Activated CD8-positive, alpha-beta T cell treated with anti-CD3 and anti-CD28 coated beads for 36 hours (primary cell): ENCODE results near the gene DNMBP. TPM values are rescaled to one million over a fixed set of nuclear protein-coding genes. Genes with fewer than 3 reads are reported as not detected.
A peak's percentile ranks its signal among the peaks of the same experiment; 100 is the strongest.

Experiments
- ATAC-seq: fragments of 200-7000 bp; cut with Tn5 transposase; one replicate; pipeline ENCODE4 v1.10.0; 2021; ENCODE audit warnings: mild to moderate bottlenecking, moderate library complexity
- CTCF ChIA-PET: fragments of 350-600 bp; sonication (Branson Sonifier 250); formaldehyde crosslinking; loops from one replicate; lab custom pipeline; 2021; ENCODE audit warnings: antibody characterized with exemption; lab: Charles Lee
- POLR2A ChIA-PET: fragments of 350-600 bp; sonication (Branson Sonifier 250); formaldehyde crosslinking; loops from one replicate; lab custom pipeline; 2021; ENCODE audit warnings: antibody characterized with exemption; lab: Charles Lee
- DNase-seq: peaks from one replicate; pipeline ENCODE4 v3.0.0-alpha.2; 2020
- H3K27ac Mint-ChIP-seq: one replicate; pipeline ENCODE4 v1.8.0; 2021; ENCODE audit warnings: mild to moderate bottlenecking, mixed read lengths
- H3K27me3 Mint-ChIP-seq: one replicate; pipeline ENCODE4 v1.8.0; 2021; ENCODE audit warnings: mixed read lengths
- H3K36me3 Mint-ChIP-seq: one replicate; pipeline ENCODE4 v1.8.0; 2021; ENCODE audit warnings: low read depth, mixed read lengths
- H3K4me1 Mint-ChIP-seq: one replicate; pipeline ENCODE4 v1.8.0; 2021; ENCODE audit warnings: low read depth, mixed read lengths
- H3K4me3 Mint-ChIP-seq: one replicate; pipeline ENCODE4 v1.8.0; 2021; ENCODE audit warnings: mild to moderate bottlenecking, moderate library complexity, mixed read lengths
- H3K9me3 Mint-ChIP-seq: one replicate; pipeline ENCODE4 v1.8.0; 2021; ENCODE audit warnings: mixed read lengths
- intact Hi-C: fragments of 100-400 bp; cut with micrococcal nuclease; formaldehyde crosslinking; loops from one replicate; pipeline ENCODE4 v1.10.0; 2022
- total RNA-seq, 2 experiments: library from RNA; stranded (reverse); gene quantifications; one replicate each; pipeline ENCODE4 v1.2.3, GENCODE V29; 2021
- TF ChIP-seq, protein P1 (sequence below): fragments of 200-600 bp; IDR thresholded peaks from one replicate; pipeline ENCODE4 v1.8.0; 2022; ENCODE audit warnings: antibody characterized with exemption, mild to moderate bottlenecking

The DNMBP gene
- 1 to 10 TPM; 2.6 to 2.9 TPM for total RNA-seq

GRCh38 chr10:100009793-100010676, at the start of gene DNMBP:
TSS of gene DNMBP (minus strand) at chr10:100009947. CDS start at chr10:99972124, 37,823 bp downstream.
- Mint-ChIP-seq H3K36me3 (no peaks in the 10 kb centered on the region), H3K27ac (no peak within 1 kb of the TSS), H3K27me3 (no peaks in the 10 kb centered on the region), H3K9me3 (no peaks in the 10 kb centered on the region), H3K4me1 (peaks cover 46% of the 10 kb centered on the region), H3K4me3 (peak within 1 kb of the TSS; percentile 82)
- TF ChIP-seq, protein P1, sequence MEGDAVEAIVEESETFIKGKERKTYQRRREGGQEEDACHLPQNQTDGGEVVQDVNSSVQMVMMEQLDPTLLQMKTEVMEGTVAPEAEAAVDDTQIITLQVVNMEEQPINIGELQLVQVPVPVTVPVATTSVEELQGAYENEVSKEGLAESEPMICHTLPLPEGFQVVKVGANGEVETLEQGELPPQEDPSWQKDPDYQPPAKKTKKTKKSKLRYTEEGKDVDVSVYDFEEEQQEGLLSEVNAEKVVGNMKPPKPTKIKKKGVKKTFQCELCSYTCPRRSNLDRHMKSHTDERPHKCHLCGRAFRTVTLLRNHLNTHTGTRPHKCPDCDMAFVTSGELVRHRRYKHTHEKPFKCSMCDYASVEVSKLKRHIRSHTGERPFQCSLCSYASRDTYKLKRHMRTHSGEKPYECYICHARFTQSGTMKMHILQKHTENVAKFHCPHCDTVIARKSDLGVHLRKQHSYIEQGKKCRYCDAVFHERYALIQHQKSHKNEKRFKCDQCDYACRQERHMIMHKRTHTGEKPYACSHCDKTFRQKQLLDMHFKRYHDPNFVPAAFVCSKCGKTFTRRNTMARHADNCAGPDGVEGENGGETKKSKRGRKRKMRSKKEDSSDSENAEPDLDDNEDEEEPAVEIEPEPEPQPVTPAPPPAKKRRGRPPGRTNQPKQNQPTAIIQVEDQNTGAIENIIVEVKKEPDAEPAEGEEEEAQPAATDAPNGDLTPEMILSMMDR, result peak; percentile 73
- DNase-seq (peak; percentile 87), ATAC-seq (peak; percentile 92)
- CTCF ChIA-PET, result interaction anchor here (0.6 to 6.4 kb wide), 34 partner anchors 9 to 277 kb away, joined by 3 to 83 read pairs (median 4); no protein-coding TSS in a partner anchor
- POLR2A ChIA-PET, result interaction anchor here (0.9 to 1.5 kb wide), 2 partner anchors 10 to 16 kb away, joined by 4 to 5 read pairs; no protein-coding TSS in a partner anchor
- intact Hi-C loops, result loop anchor here (10.0 kb wide), 1 partner anchor 165 kb away; no protein-coding TSS in a partner anchor

GRCh38 chr10:100057948-100058347, 48.2 kb upstream of the DNMBP start:
- no peaks in the 10 kb centered on the region for H3K4me1 Mint-ChIP-seq
- H3K4me3 Mint-ChIP-seq, result no peak overlapping the region
- intact Hi-C loops, result no loop called here
- no peaks in the 10 kb centered on the region for H3K9me3 Mint-ChIP-seq
- H3K27ac Mint-ChIP-seq, result no peak overlapping the region
- peaks cover 11% of the 10 kb centered on the region for H3K27me3 Mint-ChIP-seq
- DNase-seq (no peak), ATAC-seq (no peak)
- TF ChIP-seq, protein P1, result no peak
- ChIA-PET POLR2A (no interaction called here), CTCF (interaction anchor here (1.4 kb wide), 1 partner anchor 12 kb away, joined by 4 read pairs; no protein-coding TSS in a partner anchor)
- H3K36me3 Mint-ChIP-seq, result no peaks in the 10 kb centered on the region

- H3K4me3 Mint-ChIP-seq, result no peak overlapping the region
- CTCF ChIA-PET, result interaction anchor here (2.3 to 3.7 kb wide), 2 partner anchors 8 to 208 kb away, joined by 12 to 14 read pairs; no protein-coding TSS in a partner anchor
Measured at GRCh38 chr10:100053686-100054460, 44.1 kb upstream of the DNMBP start.

DNA sequence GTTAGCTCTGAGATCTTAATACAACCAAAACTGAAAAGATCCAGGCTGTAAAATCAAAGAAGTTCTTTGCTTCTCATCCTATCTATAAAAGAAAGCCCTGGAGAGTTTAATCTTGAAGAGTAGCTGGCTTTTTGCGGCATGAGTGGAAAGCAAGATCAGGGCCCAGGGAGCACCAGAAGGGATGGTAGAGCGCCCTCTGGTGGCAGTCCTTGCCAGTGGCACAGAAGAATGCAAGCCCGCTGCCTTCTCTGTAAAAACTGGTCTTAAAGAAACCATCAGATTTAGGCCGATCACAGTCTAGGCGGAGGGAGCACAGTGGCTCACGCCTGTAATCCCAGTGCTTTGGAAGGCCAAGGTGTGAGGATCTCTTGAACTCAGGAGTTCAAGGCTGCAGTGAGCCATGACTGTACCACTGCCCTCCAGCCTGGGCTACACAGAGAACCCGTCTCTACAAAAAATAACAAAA, 36.3 kb upstream of the DNMBP start:
- intact Hi-C loops, result loop anchor here (1.0 kb wide), 1 partner anchor 200 kb away; no protein-coding TSS in a partner anchor
- Mint-ChIP-seq H3K9me3 (no peaks in the 10 kb centered on the region), H3K27ac (no peak overlapping the region), H3K4me1 (no peaks in the 10 kb centered on the region), H3K27me3 (peaks cover 4% of the 10 kb centered on the region), H3K4me3 (no peak overlapping the region), H3K36me3 (no peaks in the 10 kb centered on the region)
- DNase-seq (peak; percentile 91), ATAC-seq (peak; percentile 85)
- POLR2A ChIA-PET, result interaction anchor here (0.8 to 0.9 kb wide), 2 partner anchors 201 to 307 kb away, joined by 3 read pairs; no protein-coding TSS in a partner anchor
- TF ChIP-seq, protein P1, result peak; percentile 88
- CTCF ChIA-PET, result interaction anchor here (0.6 to 8.3 kb wide), 72 partner anchors 9 to 314 kb away, joined by 3 to 196 read pairs (median 4); partner anchors contain the start of genes COX15, CUTC and DNMBP

More at GRCh38 chr10:100053686-100054460, 44.1 kb upstream of the DNMBP start:
- H3K27ac Mint-ChIP-seq, result no peak overlapping the region
- H3K9me3 Mint-ChIP-seq, result no peaks in the 10 kb centered on the region
- POLR2A ChIA-PET, result interaction anchor here (1.2 kb wide), 1 partner anchor 16 kb away, joined by 3 read pairs; no protein-coding TSS in a partner anchor
- intact Hi-C loops, result no loop called here
- TF ChIP-seq, protein P1, result no peak
- no peaks in the 10 kb centered on the region for H3K36me3 Mint-ChIP-seq
- ATAC-seq (no peak), DNase-seq (no peak)
- H3K27me3 Mint-ChIP-seq, result peaks cover 7% of the 10 kb centered on the region
- H3K4me1 Mint-ChIP-seq, result no peaks in the 10 kb centered on the region
